HepG2 (cell line): ENCODE measurements around the gene UBE2O. TPM values are rescaled to one million over a fixed set of nuclear protein-coding genes. Genes with fewer than 3 reads are reported as not detected.

Experiments
- GTF2F1 ChIP-seq: fragments of 150-350 bp; IDR thresholded peaks from 2 replicates; pipeline ENCODE4 v1.6.1; 2014; ENCODE audit warnings: low read length
- HDAC1 ChIP-seq: sonication (generic); formaldehyde crosslinking; IDR thresholded peaks from 2 replicates; pipeline ENCODE4 v1.5.1; 2020; ENCODE audit warnings: mild to moderate bottlenecking, missing genetic modification reagents
- HNRNPL ChIP-seq: fragments of 200-400 bp; formaldehyde crosslinking; IDR thresholded peaks from 2 replicates; pipeline ENCODE4 v1.6.1; 2017; ENCODE audit warnings: mild to moderate bottlenecking, low read depth, low read length
- IKZF5 ChIP-seq: IDR thresholded peaks from 2 replicates; pipeline ENCODE4 v1.6.1; 2018; ENCODE audit warnings: missing genetic modification reagents, mild to moderate bottlenecking, missing compliant biosample characterization
- MTA1 ChIP-seq: sonication (generic); formaldehyde crosslinking; IDR thresholded peaks from 2 replicates; pipeline ENCODE4 v1.4.0; 2020; ENCODE audit warnings: missing genetic modification reagents, mild to moderate bottlenecking, borderline replicate concordance
- PITX1 ChIP-seq: sonication (generic); formaldehyde crosslinking; IDR thresholded peaks from 2 replicates; pipeline ENCODE4 v1.5.1; 2020; ENCODE audit warnings: mild to moderate bottlenecking, missing genetic modification reagents
- RNF219 ChIP-seq: sonication (generic); formaldehyde crosslinking; IDR thresholded peaks from 2 replicates; pipeline ENCODE4 v1.5.0; 2020; ENCODE audit warnings: mild to moderate bottlenecking, missing genetic modification reagents
- TMF1 ChIP-seq: sonication (generic); formaldehyde crosslinking; IDR thresholded peaks from 2 replicates; pipeline ENCODE4 v1.8.1; 2022; ENCODE audit warnings: low read depth, missing genetic modification reagents
- TOPORS ChIP-seq: sonication (generic); formaldehyde crosslinking; IDR thresholded peaks from 2 replicates; pipeline ENCODE4 v1.8.0; 2023; ENCODE audit warnings: mild to moderate bottlenecking, missing genetic modification reagents
- TRAFD1 ChIP-seq: sonication (generic); formaldehyde crosslinking; IDR thresholded peaks from 2 replicates; pipeline ENCODE4 v1.5.1; 2020; ENCODE audit warnings: missing genetic modification reagents, mild to moderate bottlenecking, borderline replicate concordance
- TRIM24 ChIP-seq: sonication (generic); formaldehyde crosslinking; IDR thresholded peaks from 2 replicates; pipeline ENCODE4 v1.8.0; 2022; ENCODE audit warnings: mild to moderate bottlenecking, missing genetic modification reagents
- ZBTB7B ChIP-seq: sonication (generic); formaldehyde crosslinking; IDR thresholded peaks from 2 replicates; pipeline ENCODE4 v1.4.0; 2020; ENCODE audit warnings: missing genetic modification reagents
- ZNF253 ChIP-seq: sonication (generic); formaldehyde crosslinking; IDR thresholded peaks from 2 replicates; pipeline ENCODE4 v1.8.0; 2022; ENCODE audit warnings: mild to moderate bottlenecking, missing genetic modification reagents, borderline replicate concordance
- ZNF333 ChIP-seq: sonication (generic); formaldehyde crosslinking; IDR thresholded peaks from 2 replicates; pipeline ENCODE4 v1.4.0; 2020; ENCODE audit warnings: mild to moderate bottlenecking, missing genetic modification reagents, borderline replicate concordance
- ZNF781 ChIP-seq: sonication (generic); formaldehyde crosslinking; IDR thresholded peaks from 2 replicates; pipeline ENCODE4 v1.5.1; 2020; ENCODE audit warnings: borderline replicate concordance, mild to moderate bottlenecking, missing genetic modification reagents; ENCODE audit errors: not compliant biosample characterization
- ZZZ3 ChIP-seq: sonication (generic); formaldehyde crosslinking; IDR thresholded peaks from 2 replicates; pipeline ENCODE4 v1.4.0; 2020; ENCODE audit warnings: missing genetic modification reagents, mild to moderate bottlenecking, borderline replicate concordance
- polyA plus RNA-seq, 8 experiments: library from polyadenylated mRNA; depleted of rRNA in 3 of 8; stranded (reverse) in 7 of 8; unstranded in 1 of 8; fragments of >200 nt; fragmentation: Illumina TruSeq in 4 of 8; extraction: Trizol in 4 of 8; gene quantifications; 2 replicates each; pipeline versions ENCODE4 v1.2.1 to v1.2.3, GENCODE V29; 2011 to 2016; ENCODE audit warnings: low read depth in 4 of 8, missing spikeins in 1 of 8, mixed read lengths in 1 of 8; ENCODE audit not compliant: insufficient read depth in 1 of 8
- total RNA-seq, 5 experiments: library from RNA; depleted of rRNA; stranded (reverse); fragments of >200 nt; fragmentation: Illumina TruSeq; extraction: Trizol; gene quantifications; 2 replicates each; pipeline ENCODE4 v1.2.3, GENCODE V29; 2016; ENCODE audit warnings: low read depth in 1 of 5
- TF ChIP-seq, protein P1 (sequence below): sonication (generic); formaldehyde crosslinking; IDR thresholded peaks from 2 replicates; pipeline ENCODE4 v1.8.1; 2023; ENCODE audit warnings: mild to moderate bottlenecking, moderate library complexity, missing genetic modification reagents

UBE2O gene
- total and polyA plus RNA-seq, 2 of the 13 experiments (the other 11 are each of a cell fraction or from before 2014, with no cell fraction given): 21.5 to 23.5 TPM

DNA sequence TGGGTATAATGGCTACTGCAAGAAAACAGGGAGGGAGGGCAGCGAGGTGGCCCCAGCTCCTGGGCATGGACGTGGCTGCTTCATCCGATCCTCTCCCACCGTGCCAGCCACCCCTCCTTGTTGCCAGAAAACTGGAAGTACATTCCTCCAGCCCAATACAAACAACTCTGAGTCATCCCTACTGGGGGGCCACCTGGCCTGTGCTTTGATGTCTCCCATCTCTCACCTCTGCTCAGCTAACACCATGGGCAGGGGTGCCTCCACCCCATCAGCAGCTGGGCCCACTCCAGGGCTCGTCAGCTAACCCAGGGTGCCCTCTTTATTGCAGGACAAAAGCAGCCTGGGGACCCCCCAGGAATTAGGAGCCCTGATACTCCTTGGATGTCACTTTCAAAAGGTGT, 46.3 kb upstream of the UBE2O start (continued):
- TF ChIP-seq TRAFD1 (CRISPR knock-in tag): 0 out of 2 replicates have a peak, but pooled peaks have one; percentile 78
- peak; percentile 87; the same call in 1 of the 2 replicates for TF ChIP-seq ZNF333 (CRISPR knock-in tag)
- no peak for TF ChIP-seq ZNF781 (CRISPR knock-in tag)
- TF ChIP-seq TOPORS (CRISPR knock-in tag): 0 out of 2 replicates have a peak, but pooled peaks have one; percentile 44
- TF ChIP-seq ZNF253 (CRISPR knock-in tag): no peak
- no peak for TF ChIP-seq TMF1 (CRISPR knock-in tag)
- TF ChIP-seq TRIM24: 0 out of 2 replicates have a peak, but pooled peaks have one; percentile 20
- TF ChIP-seq, protein P1, sequence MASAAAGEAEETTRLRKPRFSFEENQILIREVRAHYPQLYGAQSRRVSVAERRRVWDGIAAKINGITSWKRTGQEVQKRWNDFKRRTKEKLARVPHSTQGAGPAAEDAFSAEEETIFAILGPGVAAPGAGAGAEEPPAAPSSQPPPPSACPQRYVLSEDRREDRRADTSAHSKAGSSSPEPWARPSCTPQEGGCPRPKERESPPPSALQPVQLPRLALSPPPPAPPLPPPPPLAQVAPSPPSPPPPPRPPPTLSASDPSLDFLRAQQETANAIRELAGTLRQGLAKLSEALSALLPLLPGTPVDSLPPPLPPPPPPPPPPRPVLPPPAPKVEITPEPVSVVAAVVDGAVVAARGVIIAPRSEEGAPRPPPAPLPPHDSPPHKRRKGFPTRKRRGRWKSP: no peak
- TF ChIP-seq IKZF5 (CRISPR knock-in tag): peak; percentile 97
- peak; percentile 93 for TF ChIP-seq HDAC1 (CRISPR knock-in tag)
- peak; percentile 98 for TF ChIP-seq ZBTB7B
- TF ChIP-seq GTF2F1: no peak
- TF ChIP-seq HNRNPL: peak; percentile 98
- TF ChIP-seq MTA1: peak; percentile 75; the same call in 1 of the 2 replicates
- TF ChIP-seq RNF219 (CRISPR knock-in tag): no peak; the same call in 1 of the 2 replicates
- TF ChIP-seq ZZZ3 (CRISPR knock-in tag): no peak; the same call in 1 of the 2 replicates
- peak; percentile 58; the same call in 1 of the 2 replicates for TF ChIP-seq PITX1 (CRISPR knock-in tag)
